Astrocyte (in vitro differentiated cells and primary cell): ENCODE data around the gene KIF18A.
"Not testable (repeated sequence)": the region's sequence is repeated elsewhere in the genome, so short reads cannot be mapped to it uniquely, and the experiment has no call there.

ENCODE experiments used
- CTCF ChIP-seq: IDR thresholded peaks from 2 replicates; pipeline ENCODE4 v1.5.1; 2011; ENCODE audit warnings: low read depth, mild to moderate bottlenecking, inconsistent platforms, low read length, moderate library complexity; ENCODE audit not compliant: insufficient read depth
- EZH2 ChIP-seq: IDR thresholded peaks from 2 replicates; pipeline ENCODE4 v1.6.1; 2012; ENCODE audit warnings: mild to moderate bottlenecking, low read length, inconsistent platforms; ENCODE audit not compliant: insufficient read depth

DNA sequence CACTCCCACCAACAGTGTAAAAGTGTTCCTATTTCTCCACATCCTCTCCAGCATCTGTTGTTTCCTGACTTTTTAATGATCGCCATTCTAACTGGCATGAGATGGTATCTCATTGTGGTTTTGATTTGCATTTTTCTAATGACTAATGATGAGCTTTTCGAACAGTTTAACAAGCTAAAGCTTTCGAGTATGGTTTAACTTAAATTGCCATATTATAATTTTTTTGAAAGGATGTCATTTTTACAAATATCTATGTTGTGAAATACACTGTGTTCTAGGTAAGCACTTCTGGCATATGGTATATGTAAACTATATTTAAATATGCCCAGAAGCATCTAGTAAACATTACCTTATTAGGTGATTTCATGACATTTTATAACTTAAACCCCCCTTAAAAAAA is 20.3 kb downstream of the KIF18A start:
- not testable (repeated sequence) for TF ChIP-seq CTCF, EZH2
